ENCODE measurements around the gene NOTUM. TPM values are rescaled to one million over a fixed set of nuclear protein-coding genes. Genes with fewer than 3 reads are reported as not detected.
A peak's percentile ranks its signal among the peaks of the same experiment; 100 is the strongest.
"Not testable (repeated sequence)": the region's sequence is repeated elsewhere in the genome, so short reads cannot be mapped to it uniquely, and the experiment has no call there.

Gene NOTUM
- total and polyA plus RNA-seq, 12 donors, result 0.07 to 9.7 (median 0.69) TPM; not detected in 3

GRCh38 chr17:81920612-81921536, 40.1 kb downstream of the NOTUM start:
- Histone ChIP-seq H3K27ac (no peak overlapping the region), H3K36me3 (replicated peaks in 1 of 2) (peaks cover 0 to 17% of the 10 kb centered on the region in 2 donors), H3K4me1 (replicated peaks in 1 of 2) (peaks cover 40 to 62% of the 10 kb centered on the region in 2 donors), H3K4me3 (no peak overlapping the region), H3K27me3 (no peaks in the 10 kb centered on the region), H3K9me3 (replicated peaks in 1 of 3) (no peaks in the 10 kb centered on the region)
- 82 to 84% (median 82%) methylated on average over 30 to 33 of the region's 33 CpGs for WGBS, 4 donors
- DNase-seq, result no peak
- TF ChIP-seq POLR2A (IDR thresholded peaks at IDR 0.05), result no peak
- no peak for TF ChIP-seq CTCF (IDR thresholded peaks at IDR 0.05)
- intact Hi-C loops (cut with DNase I), result no loop called here

GRCh38 chr17:81918832-81919545, 42.0 kb downstream of the NOTUM start:
- peaks cover 29 to 46% of the 10 kb centered on the region in 2 donors for H3K4me1 ChIP-seq (replicated peaks in 1 of 2)
- intact Hi-C loops (cut with DNase I), result no loop called here
- H3K36me3 ChIP-seq (replicated peaks in 1 of 2), result peaks cover 0 to 34% of the 10 kb centered on the region in 2 donors

GRCh38 chr17:81918333-81918669, 42.7 kb downstream of the NOTUM start:
- H3K27me3 ChIP-seq; DNase-seq; intact Hi-C loops (cut with DNase I); H3K9me3 ChIP-seq (replicated peaks in 1 of 3): not testable (repeated sequence)
- Histone ChIP-seq H3K36me3 (replicated peaks in 1 of 2) (peaks cover 0 to 41% of the 10 kb centered on the region in 2 donors), H3K27ac (peak overlapping the region in 1 of 5 donors; percentile 74), H3K4me3 (peak overlapping the region in 2 of 4 donors; percentile 67 to 91), H3K4me1 (replicated peaks in 1 of 2) (peaks cover 24 to 39% of the 10 kb centered on the region in 2 donors)
- 25 to 29% (median 28%) methylated on average over 8 to 9 of the region's 9 CpGs for WGBS, 4 donors

More at GRCh38 chr17:81918832-81919545, 42.0 kb downstream of the NOTUM start:
- Histone ChIP-seq H3K4me3 (no peak overlapping the region), H3K27ac (no peak overlapping the region), H3K9me3 (replicated peaks in 1 of 3) (no peaks in the 10 kb centered on the region), H3K27me3 (no peaks in the 10 kb centered on the region)
- TF ChIP-seq CTCF (IDR thresholded peaks at IDR 0.05), result no peak
- no peak for TF ChIP-seq POLR2A (IDR thresholded peaks at IDR 0.05)
- DNase-seq, result no peak
- WGBS, 4 donors, result 68 to 76% (median 74%) methylated on average over 10 to 15 of the region's 15 CpGs

GRCh38 chr17:81917565-81918332, 43.2 kb downstream of the NOTUM start, which contains the start of gene SIRT7:
Gene SIRT7 (minus strand): TSS chr17:81918176. CDS start chr17:81918131, 45 bp downstream.
- no peaks in the 10 kb centered on the region for H3K27me3 ChIP-seq
- 0 to 1% (median 1%) methylated on average over 22 to 94 of the region's 94 CpGs for WGBS, 4 donors
- H3K4me1 ChIP-seq (replicated peaks in 1 of 2), result peaks cover 18 to 34% of the 10 kb centered on the region in 2 donors
- TF ChIP-seq POLR2A (IDR thresholded peaks at IDR 0.05) (peak in 1 of 2 donors; percentile 36), CTCF (IDR thresholded peaks at IDR 0.05) (no peak)
- H3K4me3 ChIP-seq, result peak within 1 kb of the TSS; percentile 66 to 91 (median 72)
- peaks cover 0 to 44% of the 10 kb centered on the region in 2 donors for H3K36me3 ChIP-seq (replicated peaks in 1 of 2)
- DNase-seq, result peak in 6 of 7 donors; percentile 61 to 77 (median 68)
- H3K9me3 ChIP-seq (replicated peaks in 1 of 3), result no peaks in the 10 kb centered on the region
- intact Hi-C loops (cut with DNase I), result no loop called here
- peak within 1 kb of the TSS in 3 of 5 donors; percentile 49 to 74 (median 64) for H3K27ac ChIP-seq
